Activated naive CD8-positive, alpha-beta T cell treated with anti-CD3 and anti-CD28 coated beads, Interleukin-2, amount 10 ng/mL, durations not matched to agents 7 days and 5 days (primary cell): ENCODE results near the gene SPEN. TPM values are rescaled to one million over a fixed set of nuclear protein-coding genes. Genes with fewer than 3 reads are reported as not detected.
"Not testable (repeated sequence)": the region's sequence is repeated elsewhere in the genome, so short reads cannot be mapped to it uniquely, and the experiment has no call there.

Experiments used
- ATAC-seq: fragments of 150-1000 bp; cut with Tn5 transposase; one replicate; pipeline ENCODE4 v1.10.0; 2021; ENCODE audit warnings: low read depth, moderate library complexity
- POLR2A ChIA-PET: fragments of 350-600 bp; sonication (Branson Sonifier 250); formaldehyde crosslinking; loops from one replicate; lab custom pipeline; 2021; ENCODE audit warnings: antibody characterized with exemption; lab: Charles Lee
- DNase-seq: peaks from one replicate; pipeline ENCODE4 v3.0.0; 2021
- H3K27ac Mint-ChIP-seq: one replicate; pipeline ENCODE4 v1.8.0; 2022; ENCODE audit warnings: mild to moderate bottlenecking, mixed read lengths
- H3K27me3 Mint-ChIP-seq: one replicate; pipeline ENCODE4 v1.8.0; 2022; ENCODE audit warnings: mild to moderate bottlenecking, moderate library complexity, mixed read lengths
- H3K36me3 Mint-ChIP-seq: one replicate; pipeline ENCODE4 v1.8.0; 2021; ENCODE audit warnings: mild to moderate bottlenecking, mixed read lengths
- H3K4me1 Mint-ChIP-seq: one replicate; pipeline ENCODE4 v1.8.0; 2021; ENCODE audit warnings: mixed read lengths
- H3K4me3 Mint-ChIP-seq: one replicate; pipeline ENCODE4 v1.8.0; 2022; ENCODE audit warnings: mild to moderate bottlenecking, moderate library complexity, mixed read lengths
- H3K9me3 Mint-ChIP-seq: one replicate; pipeline ENCODE4 v1.8.0; 2021; ENCODE audit warnings: mixed read lengths
- total RNA-seq, 2 experiments: library from RNA; stranded (reverse); gene quantifications; one replicate each; pipeline ENCODE4 v1.2.3, GENCODE V29; 2021

Gene SPEN
- 10 to 100 TPM; 68.8 to 69.8 TPM for total RNA-seq

GRCh38 chr1:15847100-15847892, at the start of gene SPEN:
Gene SPEN (plus strand): TSS chr1:15847707. CDS start chr1:15848068, 361 bp downstream.
- peak; percentile 87 for ATAC-seq

GRCh38 chr1:15799004-15799867, 48.3 kb upstream of the SPEN start:
- ATAC-seq, result no peak
- H3K27me3 Mint-ChIP-seq, result peaks cover 10% of the 10 kb centered on the region
- H3K9me3 Mint-ChIP-seq, result no peaks in the 10 kb centered on the region
- H3K27ac Mint-ChIP-seq, result no peak overlapping the region
- POLR2A ChIA-PET, result no interaction called here
- H3K4me1 Mint-ChIP-seq, result peaks cover 2% of the 10 kb centered on the region
- no peak overlapping the region for H3K4me3 Mint-ChIP-seq
- no peak for DNase-seq
- H3K36me3 Mint-ChIP-seq, result no peaks in the 10 kb centered on the region

More at GRCh38 chr1:15847100-15847892, at the start of gene SPEN:
- H3K27me3 Mint-ChIP-seq, result no peaks in the 10 kb centered on the region
- H3K27ac Mint-ChIP-seq, result peak within 1 kb of the TSS; percentile 97
- no peaks in the 10 kb centered on the region for H3K9me3 Mint-ChIP-seq
- peaks cover 41% of the 10 kb centered on the region for H3K4me1 Mint-ChIP-seq
- peaks cover 3% of the 10 kb centered on the region for H3K36me3 Mint-ChIP-seq
- H3K4me3 Mint-ChIP-seq, result peak within 1 kb of the TSS; percentile 98
- peak; percentile 99 for DNase-seq
- POLR2A ChIA-PET, result interaction anchor here (0.8 to 6.8 kb wide), 12 partner anchors 10 to 500 kb away, joined by 3 to 159 read pairs (median 4); partner anchors contain the start of gene ZBTB17

- no peak for ATAC-seq
- POLR2A ChIA-PET, result no interaction called here
Observed at GRCh38 chr1:15799928-15800835, 47.3 kb upstream of the SPEN start.

GRCh38 chr1:15802234-15802965, 45.1 kb upstream of the SPEN start:
- no peak for ATAC-seq
- Mint-ChIP-seq H3K4me3 (no peak overlapping the region), H3K27ac (no peak overlapping the region), H3K36me3 (no peaks in the 10 kb centered on the region), H3K9me3 (no peaks in the 10 kb centered on the region), H3K4me1 (peaks cover 2% of the 10 kb centered on the region), H3K27me3 (peaks cover 10% of the 10 kb centered on the region)
- DNase-seq, result no peak
- POLR2A ChIA-PET, result interaction anchor here (0.7 kb wide), 1 partner anchor 209 kb away, joined by 4 read pairs; no protein-coding TSS in a partner anchor

More at GRCh38 chr1:15799928-15800835, 47.3 kb upstream of the SPEN start:
- Mint-ChIP-seq H3K27ac (no peak overlapping the region), H3K4me3 (no peak overlapping the region), H3K27me3 (peaks cover 10% of the 10 kb centered on the region), H3K9me3 (no peaks in the 10 kb centered on the region), H3K36me3 (no peaks in the 10 kb centered on the region), H3K4me1 (peaks cover 2% of the 10 kb centered on the region)
- no peak for DNase-seq

- peaks cover 13% of the 10 kb centered on the region for H3K27me3 Mint-ChIP-seq
- no peak for DNase-seq
- POLR2A ChIA-PET, result interaction anchor here (0.7 to 0.9 kb wide), 2 partner anchors 30 to 210 kb away, joined by 3 to 4 read pairs; no protein-coding TSS in a partner anchor
- H3K36me3 Mint-ChIP-seq, result no peaks in the 10 kb centered on the region
- H3K9me3 Mint-ChIP-seq, result no peaks in the 10 kb centered on the region
- ATAC-seq, result no peak
- H3K27ac Mint-ChIP-seq, result no peak overlapping the region
- peaks cover 2% of the 10 kb centered on the region for H3K4me1 Mint-ChIP-seq
- no peak overlapping the region for H3K4me3 Mint-ChIP-seq
Observed at GRCh38 chr1:15803380-15803779, 44.1 kb upstream of the SPEN start.

GRCh38 chr1:15804060-15804459, 43.4 kb upstream of the SPEN start:
- POLR2A ChIA-PET, result interaction anchor here (0.9 kb wide), 1 partner anchor 29 kb away, joined by 3 read pairs; no protein-coding TSS in a partner anchor
- ATAC-seq (no peak), DNase-seq (no peak)
- Mint-ChIP-seq H3K27me3 (peaks cover 13% of the 10 kb centered on the region), H3K4me3 (no peak overlapping the region), H3K27ac (no peak overlapping the region), H3K36me3 (no peaks in the 10 kb centered on the region), H3K4me1 (peaks cover 2% of the 10 kb centered on the region), H3K9me3 (no peaks in the 10 kb centered on the region)

- peaks cover 2% of the 10 kb centered on the region for H3K4me1 Mint-ChIP-seq
- DNase-seq (no peak), ATAC-seq (no peak)
- H3K27me3 Mint-ChIP-seq, result peaks cover 8% of the 10 kb centered on the region
- POLR2A ChIA-PET, result interaction anchor here (0.6 kb wide), 1 partner anchor 27 kb away, joined by 3 read pairs; no protein-coding TSS in a partner anchor
- H3K4me3 Mint-ChIP-seq, result no peak overlapping the region
- no peaks in the 10 kb centered on the region for H3K36me3 Mint-ChIP-seq
- H3K9me3 Mint-ChIP-seq, result no peaks in the 10 kb centered on the region
- no peak overlapping the region for H3K27ac Mint-ChIP-seq
Observed at GRCh38 chr1:15807121-15807520, 40.4 kb upstream of the SPEN start.

GRCh38 chr1:15807549-15807948, 40.0 kb upstream of the SPEN start, which contains the start of gene UQCRHL:
Gene UQCRHL (minus strand): TSS chr1:15807649. CDS start chr1:15807649, 0 bp downstream.
- H3K4me1 Mint-ChIP-seq, H3K36me3 Mint-ChIP-seq, H3K27ac Mint-ChIP-seq, DNase-seq, H3K4me3 Mint-ChIP-seq, ATAC-seq, H3K9me3 Mint-ChIP-seq, H3K27me3 Mint-ChIP-seq: not testable (repeated sequence)
- POLR2A ChIA-PET, result interaction anchor here (0.6 kb wide), 1 partner anchor 26 kb away, joined by 3 read pairs; no protein-coding TSS in a partner anchor

- H3K4me3 Mint-ChIP-seq, result no peak overlapping the region
- H3K27me3 Mint-ChIP-seq, result peaks cover 2% of the 10 kb centered on the region
- POLR2A ChIA-PET, result interaction anchor here (0.6 kb wide), 1 partner anchor 120 kb away, joined by 3 read pairs; no protein-coding TSS in a partner anchor
- H3K27ac Mint-ChIP-seq, result no peak overlapping the region
- ATAC-seq, result no peak
- H3K36me3 Mint-ChIP-seq, result no peaks in the 10 kb centered on the region
- H3K4me1 Mint-ChIP-seq, result no peaks in the 10 kb centered on the region
- DNase-seq, result no peak
- no peaks in the 10 kb centered on the region for H3K9me3 Mint-ChIP-seq
Observed at GRCh38 chr1:15808955-15809354, 38.6 kb upstream of the SPEN start.

GRCh38 chr1:15810073-15810472, 37.4 kb upstream of the SPEN start:
- POLR2A ChIA-PET, result no interaction called here
- Mint-ChIP-seq H3K9me3 (no peaks in the 10 kb centered on the region), H3K4me3 (no peak overlapping the region), H3K27me3 (peaks cover 2% of the 10 kb centered on the region), H3K36me3 (no peaks in the 10 kb centered on the region), H3K4me1 (no peaks in the 10 kb centered on the region), H3K27ac (no peak overlapping the region)
- DNase-seq (no peak), ATAC-seq (no peak)

GRCh38 chr1:15816674-15817073, 30.8 kb upstream of the SPEN start:
- Mint-ChIP-seq H3K9me3 (no peaks in the 10 kb centered on the region), H3K27ac (no peak overlapping the region), H3K27me3 (no peaks in the 10 kb centered on the region), H3K4me3 (no peak overlapping the region), H3K36me3 (no peaks in the 10 kb centered on the region), H3K4me1 (peaks cover 7% of the 10 kb centered on the region)
- no peak for ATAC-seq
- no peak for DNase-seq
- POLR2A ChIA-PET, result interaction anchor here (2.0 kb wide), 1 partner anchor 17 kb away, joined by 12 read pairs; no protein-coding TSS in a partner anchor

- Mint-ChIP-seq H3K27me3 (no peaks in the 10 kb centered on the region), H3K36me3 (no peaks in the 10 kb centered on the region), H3K9me3 (no peaks in the 10 kb centered on the region), H3K4me3 (no peak overlapping the region), H3K27ac (no peak overlapping the region), H3K4me1 (peaks cover 9% of the 10 kb centered on the region)
- ATAC-seq (no peak), DNase-seq (no peak)
- POLR2A ChIA-PET, result no interaction called here
Observed at GRCh38 chr1:15820478-15820877, 27.0 kb upstream of the SPEN start.
